K562 (cell line): ENCODE data around the gene NINL. TPM values are rescaled to one million over a fixed set of nuclear protein-coding genes. Genes with fewer than 3 reads are reported as not detected.

Experiments used
- ATAC-seq: fragments of 200-7000 bp; cut with Tn5 transposase; 3 replicates; pipeline ENCODE4 v1.9.1; 2020; ENCODE audit warnings: moderate library complexity
- BruUV-seq: library from RNA; stranded (reverse); fragments of 400-500 nt; replicated peaks from 2 replicates; lab custom pipeline; 2021; lab: Mats Ljungman, UMichigan
- CTCF ChIA-PET: fragments of 300-600 bp; formaldehyde crosslinking; extraction: SDS; loops from one replicate; lab custom pipeline; 2021; ENCODE audit warnings: low intra/inter-chr PET ratio; lab: Yijun Ruan, JAX
- POLR2A ChIA-PET: fragments of 300-600, 350-650 bp; sonication (Branson Sonifier 250); formaldehyde crosslinking; extraction: SDS; loops from one replicate; lab custom pipeline; 2021; ENCODE audit warnings: antibody characterized with exemption, inconsistent platforms; lab: Yijun Ruan, JAX
- DNase-seq, 4 experiments: peaks; one replicate each; pipeline versions ENCODE4 v3.0.0 to v3.0.0-alpha.2; 2011 to 2018; ENCODE audit warnings: low spot score in 3 of 4, mixed read lengths in 3 of 4; ENCODE audit errors: extremely low read depth in 1 of 4
- FAIRE-seq: peaks from 2 replicates; lab custom pipeline; 2011; peaks lifted over from hg19 to GRCh38; lab: Jason Lieb, UNC
- H2AFZ ChIP-seq: 2 replicates; pipeline ENCODE4 v1.6.0; 2011; ENCODE audit warnings: low read depth, low read length, control low read depth, inconsistent platforms
- H3K27ac ChIP-seq: fragments of 200-600 bp; 3 replicates; pipeline ENCODE4 v1.8.0; 2011; ENCODE audit warnings: low read depth, mild to moderate bottlenecking, control low read depth, inconsistent platforms, low read length, moderate library complexity, mixed read lengths; ENCODE audit errors: extremely low read depth
- H3K27me3 ChIP-seq, 2 experiments: fragments of 300-600 bp in 1 of 2; 2 replicates in 1 of 2; 3 replicates in 1 of 2; pipeline versions ENCODE4 v1.6.0 to v1.8.0; 2011; ENCODE audit warnings: inconsistent platforms in 2 of 2, low read length in 2 of 2, mild to moderate bottlenecking in 1 of 2, mixed read lengths in 1 of 2, moderate library complexity in 1 of 2; ENCODE audit not compliant: control insufficient read depth in 2 of 2, insufficient read depth in 2 of 2
- H3K36me3 ChIP-seq: fragments of 300-600 bp; 3 replicates; pipeline ENCODE4 v1.8.0; 2011; ENCODE audit warnings: mild to moderate bottlenecking, low read length, inconsistent platforms; ENCODE audit not compliant: control insufficient read depth, insufficient read depth
- H3K4me1 ChIP-seq, 2 experiments: fragments of 200-600 bp in 1 of 2; replicated peaks in 1 of 2; 2 replicates in 1 of 2; 3 replicates in 1 of 2; pipeline versions ENCODE4 v1.5.1 to v1.8.0; 2011; ENCODE audit warnings: inconsistent platforms in 2 of 2, low read length in 2 of 2, mild to moderate bottlenecking in 1 of 2, mixed read lengths in 1 of 2, moderate library complexity in 1 of 2; ENCODE audit not compliant: control insufficient read depth in 2 of 2, insufficient read depth in 2 of 2
- H3K4me2 ChIP-seq: 2 replicates; pipeline ENCODE4 v1.6.1; 2011; ENCODE audit warnings: low read length, control low read depth, inconsistent platforms, mixed read lengths; ENCODE audit not compliant: insufficient read depth
- H3K4me3 ChIP-seq: fragments of 200-600 bp; sonication (generic), shearing (Covaris generic); 2 replicates; pipeline ENCODE4 v1.5.1; 2016; ENCODE audit warnings: control low read depth, inconsistent platforms
- H3K79me2 ChIP-seq: fragments of 200-600 bp; 3 replicates; pipeline ENCODE4 v1.8.0; 2011; ENCODE audit warnings: low read length, inconsistent platforms; ENCODE audit not compliant: control insufficient read depth, insufficient read depth
- H3K9ac ChIP-seq, 2 experiments: 2 replicates each; pipeline versions ENCODE4 v1.6.0 to v1.6.1; 2011; ENCODE audit warnings: low read depth in 2 of 2, low read length in 2 of 2, control low read depth in 1 of 2, inconsistent platforms in 1 of 2, mild to moderate bottlenecking in 1 of 2, mixed read lengths in 1 of 2; ENCODE audit not compliant: insufficient read depth in 1 of 2
- H3K9me1 ChIP-seq: one replicate; pipeline ENCODE4 v1.6.0; 2011; ENCODE audit warnings: inconsistent platforms, mild to moderate bottlenecking, low read length, moderate library complexity; ENCODE audit not compliant: control insufficient read depth, insufficient read depth
- H3K9me3 ChIP-seq: replicated peaks from 2 replicates; pipeline ENCODE4 v1.5.1; 2011; ENCODE audit warnings: low read depth, low read length, inconsistent platforms; ENCODE audit not compliant: control insufficient read depth, insufficient read depth
- H4K20me1 ChIP-seq: replicated peaks from 2 replicates; pipeline ENCODE4 v1.6.1; 2011; ENCODE audit warnings: low read length, inconsistent platforms, mixed read lengths; ENCODE audit not compliant: control insufficient read depth, insufficient read depth
- PKNOX1 ChIP-seq: fragments of 450-650 bp; IDR thresholded peaks from 2 replicates; pipeline ENCODE4 v1.6.1; 2016
- ZNF518B ChIP-seq: fragments of 250-450 bp; sonication (Bioruptor Pico); IDR thresholded peaks from 2 replicates; pipeline ENCODE4 v1.5.0; 2021; ENCODE audit warnings: mild to moderate bottlenecking, moderate library complexity
- WGBS: fragments of 100-300 bp; shearing (Covaris generic); methylation state at CpG from one replicate; pipeline ENCODE4 v1.1.6; 2016; ENCODE audit warnings: low coverage, mixed read lengths; ENCODE audit not compliant: insufficient coverage; ENCODE audit errors: missing lambda C conversion rate; 5-methylcytosine and 5-hydroxymethylcytosine counted together
- in situ Hi-C: fragments of 300-500 bp; cut with MboI; formaldehyde crosslinking; loops from 4 replicates; pipeline ENCODE4 v1.15.0; 2018; ENCODE audit warnings: inconsistent platforms, mixed read lengths
- intact Hi-C: fragments of 100-400 bp; cut with micrococcal nuclease; formaldehyde crosslinking; loops from 2 replicates; pipeline ENCODE4 v1.14.2; 2022
- polyA plus RNA-seq, 8 experiments: library from polyadenylated mRNA; depleted of rRNA in 4 of 8; stranded (reverse) in 5 of 8; unstranded in 3 of 8; fragments of >200 nt; fragmentation: Nextera tagmentation in 2 of 8; fragmentation: Illumina TruSeq in 1 of 8; extraction: Ambion mirVana in 2 of 8; extraction: Trizol in 1 of 8; gene quantifications; 2 replicates each; pipeline versions ENCODE4 v1.2.1 to v1.2.3, GENCODE V29; 2011 to 2014; ENCODE audit warnings: inconsistent platforms in 1 of 8, missing spikeins in 1 of 8
- total RNA-seq, 7 experiments: library from RNA; depleted of rRNA in 6 of 7; stranded (reverse); fragments of >200 nt in 6 of 7; fragmentation: Illumina TruSeq in 2 of 7; extraction: Trizol in 2 of 7; gene quantifications; 2 replicates each; pipeline versions ENCODE4 v1.2.1 to v1.2.3, GENCODE V29; 2011 to 2021; ENCODE audit warnings: low replicate concordance in 1 of 7

NINL gene
- total and polyA plus RNA-seq, 9 of the 15 experiments (the other 6 are each of a cell fraction or from before 2014, with no cell fraction given) = 0.03 to 0.22 (median 0.05) TPM; not detected in 5

GRCh38 chr20:25619514-25619913 is 34.2 kb upstream of the NINL start:
- H3K79me2 ChIP-seq = peaks cover 67% of the 10 kb centered on the region
- TF ChIP-seq ZNF518B (no peak), PKNOX1 (peak; percentile 66)
- no peaks in the 10 kb centered on the region for H3K27me3 ChIP-seq
- no peak for DNase-seq
- H3K9ac ChIP-seq = no peak overlapping the region
- no peak overlapping the region for H3K4me3 ChIP-seq
- BruUV-seq = no TSS peak
- H3K4me1 ChIP-seq = peaks cover 6 to 21% of the 10 kb centered on the region in 2 experiments; a peak in 4 of 5 replicates
- ATAC-seq = no peak
- CTCF ChIA-PET = no interaction called here
- H3K27ac ChIP-seq = no peak overlapping the region
- peaks cover 34% of the 10 kb centered on the region; the same call in 2 of the 3 replicates for H3K36me3 ChIP-seq
- H4K20me1 ChIP-seq = no peaks in the 10 kb centered on the region
- intact Hi-C loops = no loop called here
- WGBS = 58% methylated on average over 3 of the region's 3 CpGs
- in situ Hi-C loops = no loop called here
- POLR2A ChIA-PET = no interaction called here
- H3K9me1 ChIP-seq = no peaks in the 10 kb centered on the region
- no peak for FAIRE-seq
- no peak overlapping the region for H2AFZ ChIP-seq
- no peaks in the 10 kb centered on the region for H3K9me3 ChIP-seq
- no peak overlapping the region for H3K4me2 ChIP-seq
